HepG2 (cell line): Measurements from ENCODE around the gene STX1B. TPM values are rescaled to one million over a fixed set of nuclear protein-coding genes. Genes with fewer than 3 reads are reported as not detected.
"Not testable (repeated sequence)": the region's sequence is repeated elsewhere in the genome, so short reads cannot be mapped to it uniquely, and the experiment has no call there.

ENCODE experiments used
- ATAC-seq: fragments of 200-7000 bp; cut with Tn5 transposase; 3 replicates; pipeline ENCODE4 v1.9.1; 2020; ENCODE audit warnings: mild to moderate bottlenecking, moderate library complexity
- BruUV-seq: library from RNA; stranded (reverse); fragments of 400-500 nt; replicated peaks from 2 replicates; lab custom pipeline; 2021; lab: Mats Ljungman, UMichigan
- CTCF ChIA-PET: fragments of 300-600 bp; formaldehyde crosslinking; extraction: SDS; loops from one replicate; lab custom pipeline; 2021; ENCODE audit warnings: low total read pairs, inconsistent platforms, low intra/inter-chr PET ratio; lab: Yijun Ruan, JAX
- POLR2A ChIA-PET: fragments of 350-600 bp; sonication (Branson Sonifier 250); formaldehyde crosslinking; loops from one replicate; lab custom pipeline; 2020; ENCODE audit warnings: antibody characterized with exemption, inconsistent platforms; lab: Yijun Ruan, JAX
- DNase-seq: peaks from one replicate; pipeline ENCODE4 v3.0.0-alpha.2; 2015; ENCODE audit warnings: low spot score
- FAIRE-seq: peaks from 3 replicates; lab custom pipeline; 2011; peaks lifted over from hg19 to GRCh38; lab: Jason Lieb, UNC
- H2AFZ ChIP-seq: one replicate; pipeline ENCODE4 v1.6.1; 2011; ENCODE audit warnings: low read length, inconsistent platforms
- H3K27ac ChIP-seq: fragments of 300-600 bp; 3 replicates; pipeline ENCODE4 v1.8.0; 2011; ENCODE audit warnings: mixed run types, mild to moderate bottlenecking, mixed read lengths, low read length, inconsistent platforms; ENCODE audit not compliant: insufficient read depth; ENCODE audit errors: extremely low read length
- H3K27me3 ChIP-seq, 2 experiments: fragments of 200-600 bp in 1 of 2; 2 replicates in 1 of 2; 3 replicates in 1 of 2; pipeline versions ENCODE4 v1.6.0 to v1.8.0; 2011; ENCODE audit warnings: low read length in 2 of 2, mild to moderate bottlenecking in 2 of 2, moderate library complexity in 2 of 2, inconsistent platforms in 1 of 2; ENCODE audit not compliant: insufficient read depth in 2 of 2, control insufficient read depth in 1 of 2
- H3K36me3 ChIP-seq, 2 experiments: fragments of 200-600 bp in 1 of 2; replicated peaks in 1 of 2; 2 replicates in 1 of 2; 3 replicates in 1 of 2; pipeline versions ENCODE4 v1.5.1 to v1.8.0; 2011; ENCODE audit warnings: low read length in 2 of 2, inconsistent platforms in 1 of 2; ENCODE audit not compliant: insufficient read depth in 2 of 2, control insufficient read depth in 1 of 2
- H3K4me1 ChIP-seq: 2 replicates; pipeline ENCODE4 v1.5.1; 2012; ENCODE audit warnings: low read length, inconsistent platforms; ENCODE audit not compliant: insufficient read depth
- H3K4me2 ChIP-seq: 2 replicates; pipeline ENCODE4 v1.6.0; 2011; ENCODE audit warnings: low read depth, low read length, inconsistent platforms
- H3K4me3 ChIP-seq, 3 experiments: fragments of 200-600 bp in 1 of 3; sonication (generic), shearing (Covaris generic) in 1 of 3; replicated peaks in 1 of 3; 2 replicates each; pipeline ENCODE4 v1.5.1; 2011 to 2016; ENCODE audit warnings: low read length in 3 of 3, inconsistent platforms in 2 of 3, low read depth in 2 of 3, mild to moderate bottlenecking in 2 of 3, control low read depth in 1 of 3, mixed read lengths in 1 of 3; ENCODE audit not compliant: insufficient read depth in 1 of 3
- H3K79me2 ChIP-seq: one replicate; pipeline ENCODE4 v1.6.1; 2011; ENCODE audit warnings: low read length, inconsistent platforms; ENCODE audit not compliant: insufficient read depth
- H3K9ac ChIP-seq: 2 replicates; pipeline ENCODE4 v1.6.0; 2011; ENCODE audit warnings: mild to moderate bottlenecking, low read depth, low read length, inconsistent platforms; ENCODE audit not compliant: insufficient read depth
- H3K9me3 ChIP-seq: 2 replicates; pipeline ENCODE4 v1.5.1; 2012; ENCODE audit warnings: mild to moderate bottlenecking, low read length
- H4K20me1 ChIP-seq: 2 replicates; pipeline ENCODE4 v1.6.0; 2011; ENCODE audit warnings: inconsistent platforms, mild to moderate bottlenecking, low read length, moderate library complexity; ENCODE audit not compliant: insufficient read depth
- AHR ChIP-seq: IDR thresholded peaks from 2 replicates; pipeline ENCODE4 v1.6.1; 2018; ENCODE audit warnings: missing genetic modification reagents, missing compliant biosample characterization
- KLF11 ChIP-seq: IDR thresholded peaks from 2 replicates; pipeline ENCODE4 v1.6.1; 2016; ENCODE audit warnings: missing compliant biosample characterization
- MAZ ChIP-seq, 2 experiments: sonication (generic) in 1 of 2; formaldehyde crosslinking in 1 of 2; IDR thresholded peaks; 2 replicates each; pipeline versions ENCODE4 v1.5.0 to v1.6.1; 2012 to 2020; ENCODE audit warnings: low read depth in 2 of 2, mild to moderate bottlenecking in 2 of 2, borderline replicate concordance in 1 of 2, improper control_type of control experiment in 1 of 2, low read length in 1 of 2, missing genetic modification reagents in 1 of 2, moderate library complexity in 1 of 2
- NR2C2 ChIP-seq: sonication (generic); formaldehyde crosslinking; IDR thresholded peaks from 2 replicates; pipeline ENCODE4 v1.4.0; 2020; ENCODE audit warnings: missing genetic modification reagents, mild to moderate bottlenecking, moderate library complexity, borderline replicate concordance
- PITX1 ChIP-seq: sonication (generic); formaldehyde crosslinking; IDR thresholded peaks from 2 replicates; pipeline ENCODE4 v1.5.1; 2020; ENCODE audit warnings: mild to moderate bottlenecking, missing genetic modification reagents
- SPEN ChIP-seq: sonication (generic); formaldehyde crosslinking; IDR thresholded peaks from 2 replicates; pipeline ENCODE4 v1.5.1; 2020; ENCODE audit warnings: low read depth, mild to moderate bottlenecking, missing genetic modification reagents
- TAF1 ChIP-seq: sonication (generic); formaldehyde crosslinking; IDR thresholded peaks from 2 replicates; pipeline ENCODE4 v1.4.0; 2020; ENCODE audit warnings: missing genetic modification reagents
- ZNF225 ChIP-seq: sonication (generic); formaldehyde crosslinking; IDR thresholded peaks from 2 replicates; pipeline ENCODE4 v1.4.0; 2020; ENCODE audit warnings: mild to moderate bottlenecking, missing genetic modification reagents
- ZNF3 ChIP-seq: IDR thresholded peaks from 2 replicates; pipeline ENCODE4 v1.7.0; 2017; ENCODE audit warnings: inconsistent platforms
- ZNF414 ChIP-seq: sonication (generic); formaldehyde crosslinking; IDR thresholded peaks from 2 replicates; pipeline ENCODE4 v1.5.0; 2020; ENCODE audit warnings: missing genetic modification reagents
- ZNF432 ChIP-seq: sonication (generic); formaldehyde crosslinking; IDR thresholded peaks from 2 replicates; pipeline ENCODE4 v1.5.0; 2020; ENCODE audit warnings: missing genetic modification reagents, mild to moderate bottlenecking, borderline replicate concordance
- whole genome bisulfite sequencing: methylation state at CpG from one replicate; pipeline ENCODE4 v1.1.6; 2017; ENCODE audit warnings: low lambda C conversion rate; 5-methylcytosine and 5-hydroxymethylcytosine counted together
- in situ Hi-C: cut with HindIII; loops from 2 replicates; pipeline ENCODE4 v1.10.0; 2017; ENCODE audit warnings: low pct_unique_long_range_greater_than_20kb; ENCODE audit not compliant: extremely low pct_ligation_motif_present
- intact Hi-C: fragments of 100-400 bp; cut with micrococcal nuclease; formaldehyde crosslinking; loops from one replicate; pipeline ENCODE4 v1.10.0; 2022; ENCODE audit not compliant: unreplicated experiment
- polyA plus RNA-seq, 8 experiments: library from polyadenylated mRNA; depleted of rRNA in 3 of 8; stranded (reverse) in 7 of 8; unstranded in 1 of 8; fragments of >200 nt; fragmentation: Illumina TruSeq in 4 of 8; extraction: Trizol in 4 of 8; gene quantifications; 2 replicates each; pipeline versions ENCODE4 v1.2.1 to v1.2.3, GENCODE V29; 2011 to 2016; ENCODE audit warnings: low read depth in 4 of 8, missing spikeins in 1 of 8, mixed read lengths in 1 of 8; ENCODE audit not compliant: insufficient read depth in 1 of 8
- total RNA-seq, 5 experiments: library from RNA; depleted of rRNA; stranded (reverse); fragments of >200 nt; fragmentation: Illumina TruSeq; extraction: Trizol; gene quantifications; 2 replicates each; pipeline ENCODE4 v1.2.3, GENCODE V29; 2016; ENCODE audit warnings: low read depth in 1 of 5

STX1B gene
- total and polyA plus RNA-seq, 2 of the 13 experiments (the other 11 are each of a cell fraction or from before 2014, with no cell fraction given), result 2.1 to 3.0 TPM

GRCh38 chr16:31020536-31020935, 10.1 kb upstream of the STX1B start:
- intact Hi-C loops (no loop called here), in situ Hi-C loops (no loop called here)
- Histone ChIP-seq H3K4me1 (peaks cover 51% of the 10 kb centered on the region), H3K27me3 (peaks cover 0 to 2% of the 10 kb centered on the region in 2 experiments; a peak in 1 of 5 replicates), H3K4me2 (no peak overlapping the region), H2AFZ (no peak overlapping the region), H3K36me3 (no peaks in the 10 kb centered on the region), H3K4me3 (no peak overlapping the region), H3K79me2 (no peaks in the 10 kb centered on the region), H3K9me3 (no peaks in the 10 kb centered on the region), H3K9ac (no peak overlapping the region), H4K20me1 (no peaks in the 10 kb centered on the region), H3K27ac (no peak overlapping the region)
- ChIA-PET CTCF (no interaction called here), POLR2A (interaction anchor here (0.9 to 5.8 kb wide), 3 partner anchors 18 to 71 kb away, joined by 3 to 41 read pairs (median 3); no protein-coding TSS in a partner anchor)
- 55% methylated on average over 3 of the region's 3 CpGs for WGBS
- ATAC-seq, result no peak
- no TSS peak for BruUV-seq
- DNase-seq, result no peak
- no peak for FAIRE-seq
- TF ChIP-seq PITX1 (no peak), ZNF414 (CRISPR knock-in tag) (no peak), SPEN (CRISPR knock-in tag) (no peak), KLF11 (no peak), TAF1 (CRISPR knock-in tag) (no peak), MAZ (IDR thresholded peaks at IDR 0.05; ENCODE audit: borderline replicate concordance, low read depth, low read length) (no peak), MAZ (CRISPR knock-in tag; IDR thresholded peaks at IDR 0.05; ENCODE audit: low read depth) (no peak), AHR (CRISPR knock-in tag) (no peak), ZNF432 (CRISPR knock-in tag) (no peak), NR2C2 (CRISPR knock-in tag) (no peak), ZNF225 (CRISPR knock-in tag) (no peak), ZNF3 (CRISPR knock-in tag) (no peak)

GRCh38 chr16:31017756-31018155, 7.3 kb upstream of the STX1B start:
- H2AFZ ChIP-seq, ATAC-seq, in situ Hi-C loops, DNase-seq, H3K27ac ChIP-seq, H3K36me3 ChIP-seq, H3K79me2 ChIP-seq, POLR2A ChIA-PET, H3K4me2 ChIP-seq, H3K9me3 ChIP-seq, H3K9ac ChIP-seq, H3K27me3 ChIP-seq, FAIRE-seq, H4K20me1 ChIP-seq, BruUV-seq, H3K4me3 ChIP-seq: not testable (repeated sequence)
- WGBS, result 67% methylated on average over 10 of the region's 10 CpGs
- intact Hi-C loops, result loop anchor here (2.0 kb wide), 1 partner anchor 19 kb away; no protein-coding TSS in a partner anchor
- CTCF ChIA-PET, result interaction anchor here (3.1 kb wide), 1 partner anchor 33 kb away, joined by 29 read pairs; the partner anchor contains the start of gene HSD3B7
- H3K4me1 ChIP-seq, result peaks cover 30% of the 10 kb centered on the region
